IPS-15b (cell line): Measurements from ENCODE around the gene SETD1A.
"Not testable (repeated sequence)": the region's sequence is repeated elsewhere in the genome, so short reads cannot be mapped to it uniquely, and the experiment has no call there.

Source experiments
- H3K27me3 ChIP-seq: one replicate; pipeline ENCODE4 v1.6.1; 2013; ENCODE audit warnings: low read length; ENCODE audit not compliant: control insufficient read depth, insufficient read depth
- H3K36me3 ChIP-seq: one replicate; pipeline ENCODE4 v1.6.1; 2013; ENCODE audit warnings: low read length; ENCODE audit not compliant: control insufficient read depth, insufficient read depth
- H3K4me1 ChIP-seq: one replicate; pipeline ENCODE4 v1.6.1; 2013; ENCODE audit warnings: mild to moderate bottlenecking, low read length; ENCODE audit not compliant: control insufficient read depth, insufficient read depth
- H3K4me3 ChIP-seq: one replicate; pipeline ENCODE4 v1.5.1; 2013; ENCODE audit warnings: low read depth, low read length
- H3K9ac ChIP-seq: one replicate; pipeline ENCODE4 v1.6.1; 2013; ENCODE audit warnings: low read depth, mild to moderate bottlenecking, low read length
- H3K9me3 ChIP-seq: one replicate; pipeline ENCODE4 v1.6.1; 2013; ENCODE audit warnings: mild to moderate bottlenecking, low read length; ENCODE audit not compliant: control insufficient read depth, insufficient read depth

SETD1A gene

DNA sequence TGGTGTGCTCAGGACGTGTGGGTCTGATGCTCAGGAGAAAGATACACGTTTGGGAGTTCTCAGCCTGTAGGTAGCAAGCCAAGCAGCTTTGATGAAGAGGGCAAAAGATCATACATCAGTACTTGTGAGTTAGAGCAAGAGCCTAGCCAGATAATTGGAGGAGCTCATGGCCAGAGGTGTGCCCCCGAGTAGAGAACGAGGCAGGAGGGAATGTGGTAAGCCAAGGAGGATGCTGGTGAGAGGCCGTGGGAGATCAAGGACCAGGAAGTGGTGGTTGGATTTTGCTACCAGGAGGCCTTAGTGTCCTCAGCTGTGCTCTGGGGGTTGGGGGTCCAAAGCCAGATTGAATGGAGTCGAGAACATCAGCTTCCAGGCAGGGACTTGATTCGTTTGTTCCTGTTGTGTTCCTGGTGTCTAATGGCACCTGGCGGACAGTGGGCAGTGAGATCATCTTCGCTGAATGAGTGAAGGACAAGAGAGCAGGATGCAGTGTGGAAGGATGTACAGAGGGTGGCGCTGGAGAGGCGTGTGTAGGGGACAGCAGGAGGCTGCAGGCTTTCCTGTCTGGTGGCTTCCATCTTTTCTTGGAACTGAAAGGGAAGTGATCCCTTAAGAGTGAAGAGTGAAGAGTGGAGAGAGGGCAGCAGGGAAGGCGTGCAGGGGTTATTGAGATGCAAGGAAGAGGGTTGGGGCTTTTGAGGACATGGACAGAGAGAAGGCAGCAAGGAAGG, 22.6 kb upstream of the SETD1A start:
- Histone ChIP-seq H3K9ac (no peak overlapping the region), H3K36me3 (peaks cover 8% of the 10 kb centered on the region), H3K27me3 (no peaks in the 10 kb centered on the region), H3K4me3 (no peak overlapping the region), H3K9me3 (no peaks in the 10 kb centered on the region), H3K4me1 (peaks cover 3% of the 10 kb centered on the region)

DNA sequence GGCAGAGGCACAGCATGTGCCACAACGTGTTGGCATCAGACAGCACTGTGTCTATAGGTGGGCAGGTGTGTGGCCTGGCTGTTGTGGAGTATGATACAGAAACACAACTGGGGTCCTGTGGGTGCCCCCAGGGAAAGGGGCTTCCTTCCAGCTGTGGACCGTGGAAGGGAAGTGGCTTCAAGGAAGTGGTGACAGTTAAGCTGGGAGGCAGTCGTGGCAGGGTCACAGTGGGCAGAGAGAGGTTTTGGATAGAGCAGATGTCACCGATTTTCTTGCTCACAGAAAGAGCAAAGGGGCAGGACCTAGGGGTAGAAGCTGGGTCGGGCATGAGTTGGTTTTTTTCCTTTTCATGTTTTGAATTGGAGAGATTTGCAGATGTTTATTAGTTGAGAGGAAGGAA, 19.9 kb upstream of the SETD1A start:
- Histone ChIP-seq H3K9ac (no peak overlapping the region), H3K36me3 (peaks cover 7% of the 10 kb centered on the region)

DNA sequence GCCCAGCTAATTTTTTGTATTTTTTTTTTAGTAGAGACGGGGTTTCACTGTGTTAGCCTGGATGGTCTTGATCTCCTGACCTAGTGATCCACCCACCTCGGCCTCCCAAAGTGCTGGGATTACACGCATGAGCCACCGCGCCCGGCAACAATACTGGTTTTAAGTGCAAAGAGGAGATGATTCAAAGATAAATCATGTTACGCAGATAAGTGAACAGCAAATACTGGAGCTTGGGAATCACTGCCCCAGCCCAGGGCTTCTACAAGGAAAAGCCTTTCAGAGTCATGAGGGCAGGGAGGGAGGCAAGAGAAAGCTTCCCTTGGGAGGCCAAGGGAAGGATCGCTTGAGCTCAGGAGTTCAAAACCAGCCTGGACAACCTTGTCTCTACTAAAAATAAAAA, 18.0 kb upstream of the SETD1A start:
- peaks cover 10% of the 10 kb centered on the region for H3K36me3 ChIP-seq
- H3K9me3 ChIP-seq, H3K4me1 ChIP-seq, H3K9ac ChIP-seq, H3K4me3 ChIP-seq, H3K27me3 ChIP-seq: not testable (repeated sequence)

More for the DNA sequence above, 19.9 kb upstream of the SETD1A start:
- Histone ChIP-seq H3K4me3 (no peak overlapping the region), H3K4me1 (peaks cover 6% of the 10 kb centered on the region), H3K9me3 (no peaks in the 10 kb centered on the region), H3K27me3 (no peaks in the 10 kb centered on the region)

DNA sequence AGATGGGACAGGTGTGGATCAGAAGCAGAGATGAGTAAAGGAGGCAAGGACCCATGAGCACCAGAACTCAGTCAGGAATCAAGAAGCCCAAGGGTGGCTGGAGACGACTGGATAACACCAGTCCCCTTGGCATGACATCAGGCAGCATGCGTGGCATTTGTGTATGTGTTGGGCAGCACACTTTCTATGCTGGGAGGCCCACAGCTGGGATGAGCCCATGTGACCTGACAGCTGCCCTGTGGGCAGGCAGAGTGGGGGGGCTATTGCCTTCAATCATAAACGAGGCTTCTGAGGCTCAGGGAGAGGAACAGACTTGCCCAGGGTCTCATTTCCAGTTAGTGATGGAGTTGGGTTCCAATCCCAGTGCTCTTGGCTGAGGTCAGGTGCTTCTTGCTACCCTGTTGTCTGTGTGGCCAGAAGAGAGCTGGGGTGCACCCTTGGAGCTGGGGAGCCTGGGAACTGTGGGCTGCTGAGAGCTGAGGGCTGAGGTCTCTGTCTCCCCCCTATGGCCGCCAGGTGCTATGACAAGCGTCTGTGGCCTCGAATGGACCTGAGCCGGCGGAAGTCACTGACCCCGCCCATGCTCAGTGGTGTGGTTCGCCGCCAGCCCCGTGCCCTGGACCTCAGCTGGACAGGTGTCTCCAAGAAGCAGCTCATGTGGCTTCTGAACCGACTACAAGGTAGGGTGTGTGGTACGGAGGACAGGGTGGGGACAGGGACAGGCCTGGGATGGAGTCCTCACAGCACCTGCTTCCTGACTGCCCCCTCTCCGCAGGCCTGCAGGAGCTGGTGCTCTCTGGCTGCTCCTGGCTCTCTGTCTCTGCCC, 15.7 kb upstream of the SETD1A start:
- peak overlapping the region; percentile 60 for H3K4me3 ChIP-seq
- no peaks in the 10 kb centered on the region for H3K9me3 ChIP-seq
- no peaks in the 10 kb centered on the region for H3K27me3 ChIP-seq
- H3K4me1 ChIP-seq = peaks cover 3% of the 10 kb centered on the region
- peaks cover 6% of the 10 kb centered on the region for H3K36me3 ChIP-seq
- no peak overlapping the region for H3K9ac ChIP-seq

DNA sequence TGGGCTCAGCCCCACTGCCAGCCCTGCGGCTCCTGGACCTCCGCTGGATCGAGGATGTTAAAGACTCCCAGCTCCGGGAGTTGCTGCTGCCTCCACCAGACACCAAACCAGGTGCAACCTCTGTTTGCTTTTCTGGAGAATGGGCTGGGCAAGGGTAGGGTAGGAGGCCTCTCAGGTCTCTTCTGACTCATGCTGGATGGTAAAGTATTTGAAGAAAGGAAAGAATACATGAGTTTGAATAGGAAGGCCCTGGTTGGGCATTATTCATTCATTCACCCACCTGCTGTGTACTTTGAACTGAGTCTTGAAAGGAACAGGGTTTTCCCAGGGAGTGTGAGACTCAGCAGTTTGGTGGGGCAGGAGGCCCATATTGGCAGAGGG, 15.1 kb upstream of the SETD1A start:
- H3K4me3 ChIP-seq = peak overlapping the region; percentile 60
- peaks cover 6% of the 10 kb centered on the region for H3K36me3 ChIP-seq
- H3K9ac ChIP-seq = no peak overlapping the region

DNA sequence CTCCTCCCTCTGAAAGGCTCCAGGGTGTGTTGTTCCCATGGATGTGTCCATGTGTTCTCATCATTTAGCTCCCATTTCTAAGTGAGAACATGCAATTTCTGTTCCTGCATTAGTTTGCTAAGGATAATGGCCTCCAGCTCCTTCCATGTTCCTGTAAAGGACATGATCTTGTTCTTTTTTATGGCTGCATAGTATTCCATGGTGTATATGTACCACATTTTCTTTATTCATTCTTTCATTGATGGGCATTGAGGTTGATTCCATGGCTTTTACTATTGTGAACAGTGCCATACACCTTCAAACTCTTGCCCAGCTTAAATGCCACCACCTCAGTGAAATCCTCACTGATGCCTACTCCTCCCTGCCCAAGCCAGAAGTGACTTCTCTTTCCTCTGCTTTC, 13.2 kb upstream of the SETD1A start:
- Histone ChIP-seq H3K27me3 (no peaks in the 10 kb centered on the region), H3K9ac (no peak overlapping the region), H3K9me3 (no peaks in the 10 kb centered on the region), H3K36me3 (peaks cover 6% of the 10 kb centered on the region), H3K4me3 (no peak overlapping the region), H3K4me1 (peaks cover 3% of the 10 kb centered on the region)

More for the DNA sequence above, 15.1 kb upstream of the SETD1A start:
- H3K4me1 ChIP-seq = peaks cover 3% of the 10 kb centered on the region
- no peaks in the 10 kb centered on the region for H3K27me3 ChIP-seq
- H3K9me3 ChIP-seq = no peaks in the 10 kb centered on the region

DNA sequence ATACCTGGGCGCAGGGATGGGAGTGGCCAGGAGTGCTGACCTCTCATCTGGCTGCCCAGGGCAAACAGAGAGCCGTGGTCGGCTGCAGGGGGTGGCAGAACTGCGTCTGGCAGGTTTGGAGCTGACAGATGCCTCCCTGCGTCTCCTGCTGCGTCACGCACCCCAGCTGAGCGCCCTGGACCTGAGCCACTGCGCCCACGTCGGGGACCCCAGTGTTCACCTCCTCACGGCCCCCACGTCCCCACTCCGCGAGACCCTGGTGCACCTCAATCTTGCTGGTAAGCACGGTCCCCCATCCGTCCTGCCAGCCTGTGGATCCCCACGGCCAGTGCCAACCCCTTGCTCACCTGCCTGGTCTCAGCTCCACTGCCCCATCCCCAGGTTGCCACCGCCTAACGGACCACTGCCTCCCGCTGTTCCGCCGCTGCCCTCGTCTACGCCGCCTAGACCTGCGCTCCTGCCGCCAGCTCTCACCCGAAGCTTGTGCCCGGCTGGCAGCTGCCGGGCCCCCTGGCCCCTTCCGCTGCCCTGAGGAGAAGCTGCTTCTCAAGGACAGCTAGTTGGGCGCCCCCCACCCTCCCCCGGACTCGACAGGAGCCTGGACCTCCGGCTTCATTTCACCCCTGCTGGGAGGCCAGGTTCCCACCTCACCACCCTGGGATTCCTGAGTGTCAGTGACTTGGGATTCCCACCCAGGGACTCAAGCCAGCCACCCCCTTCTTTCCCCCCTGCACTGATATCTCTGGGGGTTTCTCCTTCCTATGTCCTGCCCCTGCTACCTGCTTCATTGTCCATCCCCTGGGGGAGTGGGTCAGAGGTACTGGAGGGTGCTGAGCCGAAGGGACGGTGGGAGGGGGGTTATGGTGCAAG, 10.6 kb upstream of the SETD1A start:
- Histone ChIP-seq H3K27me3 (peaks cover 2% of the 10 kb centered on the region), H3K9me3 (no peaks in the 10 kb centered on the region), H3K9ac (no peak overlapping the region), H3K36me3 (peaks cover 6% of the 10 kb centered on the region), H3K4me1 (peaks cover 3% of the 10 kb centered on the region), H3K4me3 (peak overlapping the region; percentile 26)

DNA sequence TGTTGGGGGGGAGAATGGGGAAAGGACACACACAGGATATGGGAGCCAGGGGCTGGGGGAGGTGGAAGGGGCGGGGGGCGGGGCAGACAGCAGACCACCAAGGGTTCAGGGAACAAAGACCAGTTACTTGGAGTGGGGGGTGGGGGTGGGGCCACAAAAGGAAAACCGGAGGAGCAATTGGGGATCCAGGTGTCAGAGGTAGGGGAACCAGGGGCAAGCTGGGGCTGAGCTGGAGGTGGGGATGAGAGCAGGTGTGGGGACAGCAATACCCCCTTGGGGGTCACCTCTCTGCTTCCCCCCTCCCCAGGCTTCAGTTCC, 10.1 kb upstream of the SETD1A start:
- Histone ChIP-seq H3K4me1 (no peaks in the 10 kb centered on the region), H3K9ac (no peak overlapping the region), H3K36me3 (peaks cover 4% of the 10 kb centered on the region), H3K27me3 (peaks cover 2% of the 10 kb centered on the region), H3K9me3 (no peaks in the 10 kb centered on the region), H3K4me3 (peak overlapping the region; percentile 68)

DNA sequence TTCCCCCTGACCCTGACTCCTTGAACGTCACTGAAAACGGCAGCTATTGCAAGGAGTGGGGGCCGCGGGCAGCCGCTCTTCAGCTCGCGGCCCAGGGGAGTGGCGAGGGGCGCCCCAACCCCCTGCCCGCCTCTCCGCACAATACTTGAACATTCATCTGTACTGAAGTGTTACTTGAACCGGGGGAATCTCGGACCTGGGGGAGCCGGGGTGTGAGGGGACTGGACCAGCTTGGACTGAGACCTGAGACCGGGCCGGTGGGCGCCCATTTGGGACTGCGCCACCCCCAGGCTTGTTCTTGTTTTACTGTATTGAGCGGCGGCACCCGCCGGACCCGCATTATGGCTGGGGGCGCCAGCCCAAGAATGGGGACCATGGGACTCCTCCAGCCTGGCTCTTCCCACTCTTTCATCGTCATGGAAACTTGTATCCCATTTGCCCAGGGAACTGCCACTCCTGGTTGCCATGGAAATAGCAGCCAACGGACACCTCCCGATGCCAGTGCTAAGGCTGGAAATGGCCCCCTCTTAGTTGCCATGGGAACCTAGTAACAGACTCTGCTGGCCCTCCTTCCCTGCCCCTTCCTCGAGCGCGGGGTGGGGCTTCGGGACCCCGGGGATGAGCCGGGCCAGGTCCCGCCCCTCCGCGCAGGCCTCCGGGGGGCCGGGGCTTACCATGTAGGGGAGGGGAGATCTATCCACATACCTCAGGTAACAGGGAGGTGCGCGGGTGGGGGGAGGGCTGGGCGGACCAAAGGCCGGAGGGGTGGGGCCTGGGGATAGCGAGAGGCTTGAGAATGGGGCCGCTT, 9.5 kb upstream of the SETD1A start:
- Histone ChIP-seq H3K4me3 (peak overlapping the region; percentile 87), H3K9me3 (no peaks in the 10 kb centered on the region), H3K9ac (no peak overlapping the region), H3K36me3 (peaks cover 4% of the 10 kb centered on the region), H3K4me1 (no peaks in the 10 kb centered on the region), H3K27me3 (peaks cover 2% of the 10 kb centered on the region)

DNA sequence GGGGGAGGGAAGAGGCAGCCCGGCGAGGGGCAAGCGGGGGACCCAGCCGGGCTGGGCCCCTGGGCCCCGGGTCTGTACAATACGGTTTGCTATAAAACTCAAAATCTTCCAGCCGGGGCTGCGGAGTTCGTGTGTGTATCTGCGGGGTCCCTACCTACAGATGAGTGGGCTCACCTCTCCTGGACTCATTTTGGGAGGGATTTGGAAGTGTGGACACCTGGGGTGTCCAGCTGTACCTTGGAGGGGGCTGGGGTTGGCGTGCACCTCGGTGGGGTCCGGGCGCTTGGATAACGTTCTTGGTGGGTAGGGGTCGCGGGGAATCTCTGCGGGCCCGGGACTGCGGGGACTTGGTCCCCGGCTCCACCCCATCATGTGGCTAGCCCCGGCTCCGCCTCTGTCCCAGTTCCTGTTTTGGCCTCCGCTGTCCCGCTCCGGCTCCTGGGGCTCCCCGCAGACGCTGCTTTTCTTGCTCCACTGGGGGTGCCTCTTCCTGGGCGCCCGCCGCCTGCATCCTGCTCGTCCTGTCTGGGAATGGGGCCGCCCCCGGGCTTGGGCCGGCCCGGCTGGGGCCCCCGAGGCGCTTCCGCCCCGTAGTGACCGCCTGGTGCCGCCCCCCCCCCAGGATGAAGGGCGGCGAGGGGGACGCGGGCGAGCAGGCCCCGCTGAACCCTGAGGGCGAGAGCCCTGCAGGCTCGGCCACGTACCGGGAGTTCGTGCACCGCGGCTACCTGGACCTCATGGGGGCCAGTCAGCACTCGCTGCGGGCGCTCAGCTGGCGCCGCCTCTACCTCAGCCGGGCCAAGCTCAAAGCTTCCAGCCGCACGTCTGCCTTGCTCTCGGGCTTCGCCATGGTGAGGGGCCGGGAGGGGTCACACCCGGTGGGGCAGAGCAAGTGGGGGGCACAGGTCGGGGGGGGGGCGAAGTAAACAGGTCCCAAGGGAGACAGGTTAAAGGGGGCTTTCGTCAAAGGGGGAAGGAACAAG, 8.6 kb upstream of the SETD1A start, which contains the start of gene ORAI3:
ORAI3 (plus strand) TSS at position 402 of the 983 bp plus-strand sequence; CDS start at position 624, 222 bp downstream.
- no peaks in the 10 kb centered on the region for H3K9me3 ChIP-seq
- peaks cover 2% of the 10 kb centered on the region for H3K27me3 ChIP-seq
- H3K9ac ChIP-seq = peak within 1 kb of the TSS; percentile 60
- H3K4me3 ChIP-seq = peak within 1 kb of the TSS; percentile 87
- H3K4me1 ChIP-seq = peaks cover under 1% of the 10 kb centered on the region
- H3K36me3 ChIP-seq = peaks cover 4% of the 10 kb centered on the region
